Memory B cell (primary cell): Measurements from ENCODE around the gene UFC1.
A peak's percentile ranks its signal among the peaks of the same experiment; 100 is the strongest.

ENCODE experiments used
- ATAC-seq: fragments of 150-1000 bp; cut with Tn5 transposase; 2 replicates; pipeline ENCODE4 v1.10.0; 2021; ENCODE audit warnings: low read depth, mild to moderate bottlenecking, moderate library complexity
- DNase-seq, 2 donors: peaks; one replicate each; pipeline ENCODE4 v3.0.0; 2022; ENCODE audit warnings: low spot score in 2 of 2
- H3K27ac Mint-ChIP-seq: one replicate; pipeline ENCODE4 v1.8.0; 2022; ENCODE audit warnings: mild to moderate bottlenecking, moderate library complexity, mixed read lengths
- H3K27me3 Mint-ChIP-seq: one replicate; pipeline ENCODE4 v1.8.0; 2022; ENCODE audit warnings: mixed read lengths
- H3K36me3 Mint-ChIP-seq: one replicate; pipeline ENCODE4 v1.8.0; 2022; ENCODE audit warnings: mild to moderate bottlenecking, mixed read lengths
- H3K4me1 Mint-ChIP-seq: one replicate; pipeline ENCODE4 v1.8.0; 2022; ENCODE audit warnings: mixed read lengths
- H3K4me3 Mint-ChIP-seq: one replicate; pipeline ENCODE4 v1.8.0; 2022; ENCODE audit warnings: mild to moderate bottlenecking, moderate library complexity, mixed read lengths
- H3K9me3 Mint-ChIP-seq: one replicate; pipeline ENCODE4 v1.8.0; 2022; ENCODE audit warnings: mixed read lengths

The UFC1 gene

GRCh38 chr1:161158316-161159010 is 4.7 kb downstream of the UFC1 start:
- H3K27me3 Mint-ChIP-seq = no peaks in the 10 kb centered on the region
- H3K27ac Mint-ChIP-seq = peak overlapping the region; percentile 94
- H3K36me3 Mint-ChIP-seq = peaks cover 23% of the 10 kb centered on the region
- H3K9me3 Mint-ChIP-seq = no peaks in the 10 kb centered on the region
- peaks cover 44% of the 10 kb centered on the region for H3K4me1 Mint-ChIP-seq
- ATAC-seq (no peak), DNase-seq (no peak)
- peak overlapping the region; percentile 90 for H3K4me3 Mint-ChIP-seq

DNA sequence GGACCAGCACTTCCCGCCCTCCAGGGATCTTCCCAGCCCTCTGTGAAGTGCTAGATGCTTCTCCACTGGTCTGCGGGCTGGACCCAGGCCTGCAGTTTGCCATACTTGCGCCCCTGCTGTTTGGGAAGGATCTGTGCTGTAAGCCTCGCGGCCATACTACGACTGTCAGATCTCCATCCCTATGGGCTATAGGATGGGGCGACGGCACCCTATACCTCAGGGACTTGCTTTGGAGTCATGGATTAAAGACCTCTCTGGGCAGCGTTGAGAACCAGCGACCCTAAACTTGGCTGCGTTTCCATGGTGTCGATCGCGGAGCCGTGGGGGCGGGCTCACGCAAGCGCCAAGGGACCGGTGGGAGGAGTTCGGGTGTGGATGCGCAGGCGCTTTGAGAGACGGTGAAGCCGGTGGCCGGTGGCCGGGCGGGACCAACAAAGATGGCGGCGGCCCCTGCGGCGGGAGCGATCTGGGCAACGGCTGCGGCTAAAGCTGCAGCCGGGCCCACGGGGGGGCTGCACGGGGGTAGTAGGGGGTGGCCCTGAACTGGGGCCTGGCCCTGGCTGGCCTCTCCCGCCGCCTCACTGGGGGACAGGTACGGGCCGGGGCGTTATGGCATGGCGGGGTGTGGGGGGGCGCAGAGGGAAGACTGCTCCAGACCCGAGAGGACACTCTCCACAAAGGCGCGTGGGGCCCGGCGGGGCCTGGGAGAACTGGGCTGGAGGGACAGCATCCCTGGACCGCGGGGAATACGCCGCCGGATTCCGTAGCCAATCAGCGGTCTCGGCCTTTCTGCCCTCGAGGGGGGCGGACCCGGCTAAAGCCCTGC is 5.5 kb downstream of the UFC1 start, which contains the start of gene USP21:
Gene USP21 (plus strand): TSS at position 414 of the 826 bp plus-strand sequence. CDS start 1,141 bp downstream, outside the sequence.
- peaks cover 46% of the 10 kb centered on the region for H3K4me1 Mint-ChIP-seq

DNA sequence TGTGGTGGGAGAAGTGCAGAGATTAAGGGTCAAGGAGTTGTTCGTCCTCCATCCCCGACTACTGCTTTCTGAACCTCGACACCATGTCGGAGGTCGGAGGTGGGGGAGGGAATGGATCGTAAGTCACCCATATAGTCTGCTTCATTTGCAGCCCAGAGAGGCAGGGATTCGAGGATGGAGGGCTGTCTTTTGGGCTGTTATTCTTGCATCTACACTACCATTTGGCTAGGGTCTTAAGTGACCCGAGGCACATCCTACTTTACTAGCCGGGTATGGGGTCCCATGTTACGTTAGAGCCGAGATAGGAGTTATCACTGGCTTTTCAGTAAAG is 6.1 kb downstream of the UFC1 start:
- ATAC-seq (no peak), DNase-seq (no peak)
- Mint-ChIP-seq H3K27me3 (no peaks in the 10 kb centered on the region), H3K4me1 (peaks cover 45% of the 10 kb centered on the region), H3K36me3 (peaks cover 25% of the 10 kb centered on the region), H3K4me3 (peak overlapping the region; percentile 90), H3K9me3 (no peaks in the 10 kb centered on the region), H3K27ac (peak overlapping the region; percentile 94)

More for the DNA sequence above, 5.5 kb downstream of the UFC1 start, which contains the start of gene USP21:
- Mint-ChIP-seq H3K36me3 (peaks cover 25% of the 10 kb centered on the region), H3K4me3 (peak within 1 kb of the TSS; percentile 90), H3K27ac (peak within 1 kb of the TSS; percentile 94), H3K9me3 (no peaks in the 10 kb centered on the region), H3K27me3 (no peaks in the 10 kb centered on the region)
- ATAC-seq (peak; percentile 96), DNase-seq (peak; percentile 91 to 92)

DNA sequence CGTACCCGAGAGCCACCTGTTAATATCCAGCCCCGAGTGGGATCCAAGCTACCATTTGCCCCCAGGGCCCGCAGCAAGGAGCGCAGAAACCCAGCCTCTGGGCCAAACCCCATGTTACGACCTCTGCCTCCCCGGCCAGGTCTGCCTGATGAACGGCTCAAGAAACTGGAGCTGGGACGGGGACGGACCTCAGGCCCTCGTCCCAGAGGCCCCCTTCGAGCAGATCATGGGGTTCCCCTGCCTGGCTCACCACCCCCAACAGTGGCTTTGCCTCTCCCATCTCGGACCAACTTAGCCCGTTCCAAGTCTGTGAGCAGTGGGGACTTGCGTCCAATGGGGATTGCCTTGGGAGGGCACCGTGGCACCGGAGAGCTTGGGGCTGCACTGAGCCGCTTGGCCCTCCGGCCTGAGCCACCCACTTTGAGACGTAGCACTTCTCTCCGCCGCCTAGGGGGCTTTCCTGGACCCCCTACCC is 6.9 kb downstream of the UFC1 start:
- H3K36me3 Mint-ChIP-seq = peaks cover 25% of the 10 kb centered on the region
- no peaks in the 10 kb centered on the region for H3K9me3 Mint-ChIP-seq
- H3K27me3 Mint-ChIP-seq = no peaks in the 10 kb centered on the region
- DNase-seq (no peak), ATAC-seq (no peak)
- no peak overlapping the region for H3K27ac Mint-ChIP-seq
- peak overlapping the region; percentile 38 for H3K4me3 Mint-ChIP-seq
- H3K4me1 Mint-ChIP-seq = peaks cover 43% of the 10 kb centered on the region

GRCh38 chr1:161161652-161162051 is 7.9 kb downstream of the UFC1 start:
- no peaks in the 10 kb centered on the region for H3K27me3 Mint-ChIP-seq
- peaks cover 43% of the 10 kb centered on the region for H3K4me1 Mint-ChIP-seq
- no peak overlapping the region for H3K4me3 Mint-ChIP-seq
- H3K36me3 Mint-ChIP-seq = peaks cover 25% of the 10 kb centered on the region
- ATAC-seq (no peak), DNase-seq (no peak)
- H3K9me3 Mint-ChIP-seq = no peaks in the 10 kb centered on the region
- H3K27ac Mint-ChIP-seq = peak overlapping the region; percentile 32

- Mint-ChIP-seq H3K9me3 (no peaks in the 10 kb centered on the region), H3K27ac (peak overlapping the region; percentile 32), H3K27me3 (no peaks in the 10 kb centered on the region), H3K4me3 (no peak overlapping the region), H3K4me1 (peaks cover 46% of the 10 kb centered on the region), H3K36me3 (peaks cover 22% of the 10 kb centered on the region)
- DNase-seq (no peak), ATAC-seq (no peak)
Observed at GRCh38 chr1:161162052-161162451, 8.3 kb downstream of the UFC1 start.

GRCh38 chr1:161162806-161163205 is 9.0 kb downstream of the UFC1 start:
- peaks cover 20% of the 10 kb centered on the region for H3K36me3 Mint-ChIP-seq
- no peaks in the 10 kb centered on the region for H3K9me3 Mint-ChIP-seq
- DNase-seq = no peak
- no peaks in the 10 kb centered on the region for H3K27me3 Mint-ChIP-seq
- no peak overlapping the region for H3K4me3 Mint-ChIP-seq
- H3K4me1 Mint-ChIP-seq = peaks cover 49% of the 10 kb centered on the region
- no peak for ATAC-seq
- peak overlapping the region; percentile 96 for H3K27ac Mint-ChIP-seq

DNA sequence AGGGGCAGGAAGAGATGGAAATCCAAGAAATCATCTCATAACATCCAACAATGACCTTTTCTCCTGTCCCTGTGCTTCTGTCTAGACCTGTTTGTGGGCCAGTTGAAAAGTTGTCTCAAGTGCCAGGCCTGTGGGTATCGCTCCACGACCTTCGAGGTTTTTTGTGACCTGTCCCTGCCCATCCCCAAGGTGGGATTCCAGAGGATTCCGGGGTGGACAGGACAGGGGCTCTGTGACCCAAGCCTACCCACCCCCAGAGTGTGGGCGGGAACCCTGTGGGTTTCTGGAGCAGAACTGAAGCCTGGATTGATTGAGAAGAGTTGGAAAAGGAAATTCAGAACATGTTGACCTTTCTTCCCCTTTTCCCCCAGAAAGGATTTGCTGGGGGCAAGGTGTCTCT is 10.0 kb downstream of the UFC1 start:
- no peak for DNase-seq
- H3K9me3 Mint-ChIP-seq = no peaks in the 10 kb centered on the region
- H3K27me3 Mint-ChIP-seq = no peaks in the 10 kb centered on the region
- peaks cover 47% of the 10 kb centered on the region for H3K4me1 Mint-ChIP-seq
- H3K4me3 Mint-ChIP-seq = no peak overlapping the region
- H3K27ac Mint-ChIP-seq = peak overlapping the region; percentile 96
- H3K36me3 Mint-ChIP-seq = peaks cover 14% of the 10 kb centered on the region
- no peak for ATAC-seq

DNA sequence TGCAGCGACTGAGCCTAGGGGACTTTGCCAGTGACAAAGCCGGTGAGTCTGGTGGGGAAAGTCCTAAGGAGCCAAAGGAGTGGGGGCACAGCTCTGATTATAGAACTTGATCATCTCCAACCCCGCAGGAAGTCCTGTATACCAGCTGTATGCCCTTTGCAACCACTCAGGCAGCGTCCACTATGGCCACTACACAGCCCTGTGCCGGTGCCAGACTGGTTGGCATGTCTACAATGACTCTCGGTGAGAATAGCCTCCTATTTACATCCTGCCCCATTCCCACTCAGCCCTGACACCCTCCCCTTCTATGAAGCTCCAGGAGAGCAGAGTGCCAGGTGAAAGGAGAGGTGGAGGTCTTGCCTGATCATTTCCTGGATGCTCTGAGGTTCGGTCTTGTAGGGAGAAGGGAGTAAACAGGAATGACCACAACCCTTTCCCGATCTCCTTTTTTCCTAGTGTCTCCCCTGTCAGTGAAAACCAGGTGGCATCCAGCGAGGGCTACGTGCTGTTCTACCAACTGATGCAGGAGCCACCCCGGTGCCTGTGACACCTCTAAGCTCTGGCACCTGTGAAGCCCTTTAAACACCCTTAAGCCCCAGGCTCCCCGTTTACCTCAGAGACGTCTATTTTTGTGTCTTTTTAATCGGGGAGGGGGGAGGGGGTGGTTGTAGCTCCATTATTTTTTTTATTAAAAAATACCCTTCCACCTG is 11.3 kb downstream of the UFC1 start:
- DNase-seq (no peak), ATAC-seq (no peak)
- Mint-ChIP-seq H3K27me3 (no peaks in the 10 kb centered on the region), H3K9me3 (no peaks in the 10 kb centered on the region), H3K4me1 (peaks cover 38% of the 10 kb centered on the region), H3K36me3 (peaks cover 19% of the 10 kb centered on the region), H3K4me3 (peak overlapping the region; percentile 54), H3K27ac (peak overlapping the region; percentile 96)

GRCh38 chr1:161165742-161166668 is 12.2 kb downstream of the UFC1 start, which contains the start of gene PPOX:
Gene PPOX, plus strand, starts transcription at chr1:161166426. Its CDS starts 422 bp downstream, at chr1:161166848.
- peak; percentile 88 for ATAC-seq
- DNase-seq = peak; percentile 82 to 90
- Mint-ChIP-seq H3K27ac (peak within 1 kb of the TSS; percentile 96), H3K4me3 (peak within 1 kb of the TSS; percentile 84), H3K4me1 (peaks cover 35% of the 10 kb centered on the region), H3K36me3 (peaks cover 19% of the 10 kb centered on the region), H3K27me3 (no peaks in the 10 kb centered on the region), H3K9me3 (no peaks in the 10 kb centered on the region)

DNA sequence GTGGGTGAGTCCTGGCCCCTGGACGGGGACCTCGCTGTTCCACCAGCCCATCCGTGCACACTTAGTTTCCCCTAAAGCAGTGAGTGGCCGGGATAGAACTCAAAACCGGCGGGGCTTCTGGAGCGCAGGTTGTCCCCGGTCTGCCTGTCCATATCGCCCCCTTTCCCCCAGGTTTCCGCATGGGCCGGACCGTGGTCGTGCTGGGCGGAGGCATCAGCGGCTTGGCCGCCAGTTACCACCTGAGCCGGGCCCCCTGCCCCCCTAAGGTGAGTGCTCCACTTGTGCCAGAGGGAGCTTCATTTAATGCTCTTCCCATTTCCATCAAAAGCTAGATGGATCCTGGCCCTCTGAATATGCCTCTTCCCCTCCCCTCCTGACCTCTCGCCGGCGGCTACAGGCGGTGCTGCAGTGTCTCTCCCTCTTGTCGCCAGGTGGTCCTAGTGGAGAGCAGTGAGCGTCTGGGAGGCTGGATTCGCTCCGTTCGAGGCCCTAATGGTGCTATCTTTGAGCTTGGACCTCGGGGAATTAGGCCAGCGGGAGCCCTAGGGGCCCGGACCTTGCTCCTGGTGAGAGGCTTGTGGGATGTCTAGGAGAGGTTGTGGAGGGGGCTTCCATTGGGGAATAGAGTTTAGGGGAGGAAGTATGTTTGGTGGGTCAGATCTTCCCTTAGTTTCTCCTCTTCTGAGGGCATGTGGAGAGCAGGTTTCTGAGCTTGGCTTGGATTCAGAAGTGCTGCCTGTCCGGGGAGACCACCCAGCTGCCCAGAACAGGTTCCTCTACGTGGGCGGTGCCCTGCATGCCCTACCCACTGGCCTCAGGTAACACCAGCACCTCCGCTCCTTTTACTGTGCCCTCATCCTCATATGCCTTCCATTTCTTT is 13.1 kb downstream of the UFC1 start:
- ATAC-seq (no peak), DNase-seq (no peak)
- H3K9me3 Mint-ChIP-seq = no peaks in the 10 kb centered on the region
- H3K27ac Mint-ChIP-seq = peak overlapping the region; percentile 96
- H3K4me1 Mint-ChIP-seq = peaks cover 26% of the 10 kb centered on the region
- no peaks in the 10 kb centered on the region for H3K27me3 Mint-ChIP-seq
- peak overlapping the region; percentile 84 for H3K4me3 Mint-ChIP-seq
- peaks cover 19% of the 10 kb centered on the region for H3K36me3 Mint-ChIP-seq

GRCh38 chr1:161168906-161169305 is 15.1 kb downstream of the UFC1 start:
- Mint-ChIP-seq H3K36me3 (peaks cover 24% of the 10 kb centered on the region), H3K4me1 (peaks cover 18% of the 10 kb centered on the region), H3K4me3 (no peak overlapping the region), H3K9me3 (no peaks in the 10 kb centered on the region), H3K27me3 (no peaks in the 10 kb centered on the region), H3K27ac (no peak overlapping the region)
- DNase-seq = no peak
- ATAC-seq = no peak
